Neural cell (in vitro differentiated cells): ENCODE results near the gene ZNF324B. TPM values are rescaled to one million over a fixed set of nuclear protein-coding genes. Genes with fewer than 3 reads are reported as not detected.

Experiments used
- H2AFZ ChIP-seq: fragments of 200-600, 300-800 bp; sonication (generic), shearing (Covaris generic); 2 replicates; pipeline ENCODE4 v1.6.0; 2014; ENCODE audit warnings: low read depth, mild to moderate bottlenecking, antibody characterized with exemption, low read length, moderate library complexity
- H3F3A ChIP-seq: fragments of 200-600 bp; shearing (Covaris generic); 2 replicates; pipeline ENCODE4 v1.6.1; 2016; ENCODE audit warnings: mild to moderate bottlenecking, moderate library complexity, mixed read lengths, antibody characterized with exemption, low read length; ENCODE audit not compliant: insufficient read depth, poor library complexity, severe bottlenecking
- H3K27ac ChIP-seq: fragments of 200-600, 300-800 bp; sonication (generic), shearing (Covaris generic); 2 replicates; pipeline ENCODE4 v1.5.1; 2014; ENCODE audit warnings: mild to moderate bottlenecking, low read length, moderate library complexity
- H3K27me3 ChIP-seq: fragments of 300-800, 200-600 bp; sonication (generic), shearing (Covaris generic); 2 replicates; pipeline ENCODE4 v1.6.0; 2014; ENCODE audit warnings: mild to moderate bottlenecking, low read depth, low read length, moderate library complexity; ENCODE audit not compliant: insufficient read depth
- H3K36me3 ChIP-seq: fragments of 300-800, 200-600 bp; sonication (generic), shearing (Covaris generic); 2 replicates; pipeline ENCODE4 v1.5.1; 2014; ENCODE audit warnings: mild to moderate bottlenecking, antibody characterized with exemption, low read length, moderate library complexity; ENCODE audit not compliant: insufficient read depth
- H3K4me2 ChIP-seq: fragments of 300-800, 200-600 bp; sonication (generic), shearing (Covaris generic); 2 replicates; pipeline ENCODE4 v1.6.0; 2014; ENCODE audit warnings: mild to moderate bottlenecking, low read length
- H3K4me3 ChIP-seq: fragments of 300-800, 200-600 bp; sonication (generic), shearing (Covaris generic); 2 replicates; pipeline ENCODE4 v1.5.1; 2014; ENCODE audit warnings: mild to moderate bottlenecking, low read length, moderate library complexity
- H3K79me2 ChIP-seq: fragments of 200-600 bp; shearing (Covaris generic); replicated peaks from 2 replicates; pipeline ENCODE4 v1.6.0; 2014; ENCODE audit warnings: mild to moderate bottlenecking, low read length, moderate library complexity; ENCODE audit not compliant: insufficient read depth
- H3K9ac ChIP-seq: fragments of 300-800, 200-600 bp; sonication (generic), shearing (Covaris generic); 2 replicates; pipeline ENCODE4 v1.6.1; 2016; ENCODE audit warnings: mild to moderate bottlenecking, low read length, mixed read lengths
- H3K9me2 ChIP-seq: fragments of 200-600 bp; shearing (Covaris generic); 2 replicates; pipeline ENCODE4 v1.6.1; 2016; ENCODE audit warnings: mild to moderate bottlenecking, low read length, mixed read lengths; ENCODE audit not compliant: insufficient read depth
- H3K9me3 ChIP-seq: fragments of 200-600, 300-800 bp; sonication (generic), shearing (Covaris generic); 2 replicates; pipeline ENCODE4 v1.6.1; 2016; ENCODE audit warnings: mild to moderate bottlenecking, mixed run types, low read length, moderate library complexity, mixed read lengths
- H4K20me1 ChIP-seq: fragments of 200-600 bp; shearing (Covaris generic); 2 replicates; pipeline ENCODE4 v1.6.1; 2016; ENCODE audit warnings: mild to moderate bottlenecking, mixed run types; ENCODE audit not compliant: insufficient read depth
- EP300 ChIP-seq: fragments of 450-650 bp; conservative IDR thresholded peaks from 2 replicates; pipeline ENCODE4 v1.6.1; 2014; ENCODE audit warnings: antibody characterized with exemption, mild to moderate bottlenecking, moderate library complexity; ENCODE audit not compliant: poor library complexity, severe bottlenecking
- EZH2 ChIP-seq: fragments of 200-600, 300-800 bp; shearing (Covaris generic), sonication (generic); IDR thresholded peaks from 2 replicates; pipeline ENCODE4 v1.6.1; 2014; ENCODE audit warnings: antibody characterized with exemption, low read length, borderline replicate concordance, mild to moderate bottlenecking; ENCODE audit not compliant: insufficient read depth, poor library complexity, severe bottlenecking
- MXI1 ChIP-seq: fragments of 450-650 bp; conservative IDR thresholded peaks from 2 replicates; pipeline ENCODE4 v1.6.1; 2014; ENCODE audit warnings: antibody characterized with exemption, mild to moderate bottlenecking; ENCODE audit not compliant: poor library complexity, severe bottlenecking
- POLR2AphosphoS5 ChIP-seq: IDR thresholded peaks from 2 replicates; pipeline ENCODE4 v1.6.1; 2012
- RAD21 ChIP-seq: fragments of 450-650 bp; conservative IDR thresholded peaks from 2 replicates; pipeline ENCODE4 v1.6.1; 2014; ENCODE audit warnings: antibody characterized with exemption, mild to moderate bottlenecking, moderate library complexity
- SMC3 ChIP-seq: fragments of 450-650 bp; conservative IDR thresholded peaks from 2 replicates; pipeline ENCODE4 v1.6.1; 2014; ENCODE audit warnings: antibody characterized with exemption, mild to moderate bottlenecking, moderate library complexity; ENCODE audit not compliant: poor library complexity
- TAF1 ChIP-seq: IDR thresholded peaks from 2 replicates; pipeline ENCODE4 v1.6.1; 2012; ENCODE audit warnings: low read depth
- polyA plus RNA-seq: library from polyadenylated mRNA; depleted of rRNA; stranded (reverse); fragments of >200 nt; gene quantifications from 2 replicates; pipeline ENCODE4 v1.2.3, GENCODE V29; 2014
- TF ChIP-seq, protein P1 (sequence below): IDR thresholded peaks from 2 replicates; pipeline ENCODE4 v1.6.1; 2012; ENCODE audit warnings: borderline replicate concordance
- TF ChIP-seq, protein P2 (sequence below): fragments of 450-650 bp; IDR thresholded peaks from 2 replicates; pipeline ENCODE4 v1.5.1; 2014; ENCODE audit warnings: antibody characterized with exemption, mild to moderate bottlenecking, moderate library complexity; ENCODE audit not compliant: poor library complexity, severe bottlenecking

Gene ZNF324B
- polyA plus RNA-seq, 1 donor from 2014 or later: 10.4 TPM

DNA sequence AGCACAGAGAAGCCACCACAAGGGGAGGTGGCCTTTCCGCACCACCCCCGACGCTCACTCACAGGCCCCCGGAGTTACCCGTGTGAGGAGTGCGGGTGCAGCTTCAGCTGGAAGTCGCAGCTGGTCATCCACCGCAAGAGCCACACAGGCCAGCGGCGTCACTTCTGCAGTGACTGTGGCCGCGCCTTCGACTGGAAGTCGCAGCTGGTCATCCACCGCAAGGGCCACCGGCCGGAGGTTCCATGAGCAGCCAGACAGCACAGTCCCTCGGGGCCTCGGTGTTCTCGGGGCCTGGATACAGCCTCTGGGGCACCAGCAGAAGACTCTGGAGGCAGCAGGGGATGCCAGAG lies 29.0 kb downstream of the ZNF324B start:
- Histone ChIP-seq H3K79me2 (no peaks in the 10 kb centered on the region), H3K9me3 (no peaks in the 10 kb centered on the region), H3K4me3 (no peak overlapping the region), H3K36me3 (no peaks in the 10 kb centered on the region), H3K27me3 (no peaks in the 10 kb centered on the region), H4K20me1 (no peaks in the 10 kb centered on the region), H3F3A (no peaks in the 10 kb centered on the region), H3K27ac (no peak overlapping the region), H2AFZ (no peak overlapping the region), H3K9ac (no peak overlapping the region), H3K4me2 (no peak overlapping the region), H3K9me2 (no peaks in the 10 kb centered on the region)
- TF ChIP-seq RAD21 (no peak), EP300 (no peak), MXI1 (no peak), TAF1 (no peak), EZH2 (no peak), POLR2AphosphoS5 (no peak), SMC3 (no peak)
- TF ChIP-seq, protein P1, sequence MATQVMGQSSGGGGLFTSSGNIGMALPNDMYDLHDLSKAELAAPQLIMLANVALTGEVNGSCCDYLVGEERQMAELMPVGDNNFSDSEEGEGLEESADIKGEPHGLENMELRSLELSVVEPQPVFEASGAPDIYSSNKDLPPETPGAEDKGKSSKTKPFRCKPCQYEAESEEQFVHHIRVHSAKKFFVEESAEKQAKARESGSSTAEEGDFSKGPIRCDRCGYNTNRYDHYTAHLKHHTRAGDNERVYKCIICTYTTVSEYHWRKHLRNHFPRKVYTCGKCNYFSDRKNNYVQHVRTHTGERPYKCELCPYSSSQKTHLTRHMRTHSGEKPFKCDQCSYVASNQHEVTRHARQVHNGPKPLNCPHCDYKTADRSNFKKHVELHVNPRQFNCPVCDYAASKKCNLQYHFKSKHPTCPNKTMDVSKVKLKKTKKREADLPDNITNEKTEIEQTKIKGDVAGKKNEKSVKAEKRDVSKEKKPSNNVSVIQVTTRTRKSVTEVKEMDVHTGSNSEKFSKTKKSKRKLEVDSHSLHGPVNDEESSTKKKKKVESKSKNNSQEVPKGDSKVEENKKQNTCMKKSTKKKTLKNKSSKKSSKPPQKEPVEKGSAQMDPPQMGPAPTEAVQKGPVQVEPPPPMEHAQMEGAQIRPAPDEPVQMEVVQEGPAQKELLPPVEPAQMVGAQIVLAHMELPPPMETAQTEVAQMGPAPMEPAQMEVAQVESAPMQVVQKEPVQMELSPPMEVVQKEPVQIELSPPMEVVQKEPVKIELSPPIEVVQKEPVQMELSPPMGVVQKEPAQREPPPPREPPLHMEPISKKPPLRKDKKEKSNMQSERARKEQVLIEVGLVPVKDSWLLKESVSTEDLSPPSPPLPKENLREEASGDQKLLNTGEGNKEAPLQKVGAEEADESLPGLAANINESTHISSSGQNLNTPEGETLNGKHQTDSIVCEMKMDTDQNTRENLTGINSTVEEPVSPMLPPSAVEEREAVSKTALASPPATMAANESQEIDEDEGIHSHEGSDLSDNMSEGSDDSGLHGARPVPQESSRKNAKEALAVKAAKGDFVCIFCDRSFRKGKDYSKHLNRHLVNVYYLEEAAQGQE: no peak
- TF ChIP-seq, protein P2, sequence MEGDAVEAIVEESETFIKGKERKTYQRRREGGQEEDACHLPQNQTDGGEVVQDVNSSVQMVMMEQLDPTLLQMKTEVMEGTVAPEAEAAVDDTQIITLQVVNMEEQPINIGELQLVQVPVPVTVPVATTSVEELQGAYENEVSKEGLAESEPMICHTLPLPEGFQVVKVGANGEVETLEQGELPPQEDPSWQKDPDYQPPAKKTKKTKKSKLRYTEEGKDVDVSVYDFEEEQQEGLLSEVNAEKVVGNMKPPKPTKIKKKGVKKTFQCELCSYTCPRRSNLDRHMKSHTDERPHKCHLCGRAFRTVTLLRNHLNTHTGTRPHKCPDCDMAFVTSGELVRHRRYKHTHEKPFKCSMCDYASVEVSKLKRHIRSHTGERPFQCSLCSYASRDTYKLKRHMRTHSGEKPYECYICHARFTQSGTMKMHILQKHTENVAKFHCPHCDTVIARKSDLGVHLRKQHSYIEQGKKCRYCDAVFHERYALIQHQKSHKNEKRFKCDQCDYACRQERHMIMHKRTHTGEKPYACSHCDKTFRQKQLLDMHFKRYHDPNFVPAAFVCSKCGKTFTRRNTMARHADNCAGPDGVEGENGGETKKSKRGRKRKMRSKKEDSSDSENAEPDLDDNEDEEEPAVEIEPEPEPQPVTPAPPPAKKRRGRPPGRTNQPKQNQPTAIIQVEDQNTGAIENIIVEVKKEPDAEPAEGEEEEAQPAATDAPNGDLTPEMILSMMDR: no peak

DNA sequence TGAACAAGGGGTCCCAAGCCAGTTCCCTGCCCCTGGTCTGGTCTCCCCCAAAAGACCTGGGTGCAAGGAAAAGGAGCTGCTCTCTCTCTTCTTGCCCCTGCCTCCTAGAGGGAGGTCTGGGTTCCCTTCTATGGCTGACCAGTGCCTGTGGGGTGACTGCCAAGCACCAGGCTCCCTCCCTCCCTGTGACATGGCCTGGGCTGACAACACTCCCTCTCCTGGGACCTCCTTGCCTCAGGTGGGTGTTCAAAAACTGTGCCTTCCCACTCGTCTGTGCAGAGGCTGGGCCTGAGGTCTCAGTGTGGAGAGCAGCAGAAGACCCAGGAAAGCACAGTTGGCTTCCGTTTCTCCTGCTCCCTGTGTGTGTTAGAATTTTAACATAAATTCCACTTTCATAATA lies 29.4 kb downstream of the ZNF324B start:
- no peaks in the 10 kb centered on the region for H3K36me3 ChIP-seq

More for the DNA sequence above, 29.4 kb downstream of the ZNF324B start:
- no peaks in the 10 kb centered on the region for H4K20me1 ChIP-seq
- TF ChIP-seq POLR2AphosphoS5 (no peak), SMC3 (no peak), EP300 (no peak), EZH2 (no peak), TAF1 (no peak)
- TF ChIP-seq, protein P2: no peak
- H3K27ac ChIP-seq: no peak overlapping the region
- no peaks in the 10 kb centered on the region for H3F3A ChIP-seq
- H3K4me2 ChIP-seq: no peak overlapping the region
- no peak overlapping the region for H3K4me3 ChIP-seq
- no peaks in the 10 kb centered on the region for H3K27me3 ChIP-seq
- no peaks in the 10 kb centered on the region for H3K9me2 ChIP-seq
- H2AFZ ChIP-seq: no peak overlapping the region
- H3K9ac ChIP-seq: no peak overlapping the region
- H3K9me3 ChIP-seq: no peaks in the 10 kb centered on the region
- H3K79me2 ChIP-seq: no peaks in the 10 kb centered on the region
